ENCODE results near the gene OGN.
"Not testable (repeated sequence)": the region's sequence is repeated elsewhere in the genome, so short reads cannot be mapped to it uniquely, and the experiment has no call there.

- TF ChIP-seq CTCF, POLR2A (IDR thresholded peaks at IDR 0.05): not testable (repeated sequence)
Observed at GRCh38 chr9:92411157-92411556, 6.8 kb upstream of the OGN start.
